Activated T-helper 2 cell treated with anti-CD3 and anti-CD28 coated beads, Interferon-gamma antibody, Interleukin-2, Interleukin-4, amounts not matched to agents 10 μg/mL and 5 μg/mL and 100 μg/mL, durations not matched to agents 14 hours and 24 hours and 36 hours (primary cell): ENCODE results near the gene SERPINB6. TPM values are rescaled to one million over a fixed set of nuclear protein-coding genes. Genes with fewer than 3 reads are reported as not detected.

Experiments
- DNase-seq: peaks from one replicate; pipeline ENCODE4 v3.0.0; 2021; ENCODE audit warnings: low spot score
- H3K27ac Mint-ChIP-seq: one replicate; pipeline ENCODE4 v1.8.0; 2021; ENCODE audit warnings: mixed read lengths
- H3K27me3 Mint-ChIP-seq: one replicate; pipeline ENCODE4 v1.8.0; 2021; ENCODE audit warnings: low read depth, mixed read lengths
- H3K36me3 Mint-ChIP-seq: one replicate; pipeline ENCODE4 v1.8.0; 2021; ENCODE audit warnings: low read depth, mixed read lengths
- H3K4me1 Mint-ChIP-seq: one replicate; pipeline ENCODE4 v1.8.0; 2021; ENCODE audit warnings: low read depth, mixed read lengths
- H3K4me3 Mint-ChIP-seq: one replicate; pipeline ENCODE4 v1.8.0; 2021; ENCODE audit warnings: low read depth, mild to moderate bottlenecking, moderate library complexity, mixed read lengths
- H3K9me3 Mint-ChIP-seq: one replicate; pipeline ENCODE4 v1.8.0; 2021; ENCODE audit warnings: mixed read lengths
- intact Hi-C: fragments of 100-400 bp; cut with micrococcal nuclease; formaldehyde crosslinking; loops from one replicate; pipeline ENCODE4 v1.15.1; 2023
- total RNA-seq: library from RNA; stranded (reverse); gene quantifications from 2 replicates; pipeline ENCODE4 v1.2.3, GENCODE V29; 2022

SERPINB6 gene
- total RNA-seq, 1 donor from 2014 or later = 72.0 TPM

DNA sequence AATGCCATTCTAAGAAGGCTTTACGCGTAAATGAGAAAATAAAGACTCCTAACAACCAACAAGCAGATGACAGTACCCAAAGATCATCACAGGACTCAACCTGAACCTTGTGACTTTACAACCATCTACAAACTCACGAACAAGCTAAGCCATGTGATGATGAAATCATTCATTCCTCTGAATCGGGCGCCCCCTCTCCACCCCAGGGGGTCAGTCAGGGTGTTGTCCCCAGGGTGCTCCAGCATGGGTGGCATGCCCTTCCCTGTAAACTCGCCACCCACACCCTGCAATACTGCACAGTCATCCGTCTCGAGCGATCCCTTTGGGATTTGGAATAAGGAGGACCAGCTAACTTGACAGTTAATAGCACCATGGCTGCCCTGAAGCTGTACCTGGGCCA lies 12.6 kb downstream of the SERPINB6 start:
- peaks cover 10% of the 10 kb centered on the region for H3K36me3 Mint-ChIP-seq
- no peak for DNase-seq
- H3K27me3 Mint-ChIP-seq = no peaks in the 10 kb centered on the region
- H3K4me3 Mint-ChIP-seq = no peak overlapping the region
- intact Hi-C loops = no loop called here
- no peak overlapping the region for H3K27ac Mint-ChIP-seq
- H3K9me3 Mint-ChIP-seq = no peaks in the 10 kb centered on the region
- peaks cover 2% of the 10 kb centered on the region for H3K4me1 Mint-ChIP-seq

GRCh38 chr6:2958331-2958711 lies 13.0 kb downstream of the SERPINB6 start:
- no peaks in the 10 kb centered on the region for H3K27me3 Mint-ChIP-seq
- H3K36me3 Mint-ChIP-seq = peaks cover 10% of the 10 kb centered on the region
- peaks cover 3% of the 10 kb centered on the region for H3K4me1 Mint-ChIP-seq
- no peak overlapping the region for H3K27ac Mint-ChIP-seq
- no peaks in the 10 kb centered on the region for H3K9me3 Mint-ChIP-seq
- intact Hi-C loops = no loop called here
- DNase-seq = no peak
- no peak overlapping the region for H3K4me3 Mint-ChIP-seq

DNA sequence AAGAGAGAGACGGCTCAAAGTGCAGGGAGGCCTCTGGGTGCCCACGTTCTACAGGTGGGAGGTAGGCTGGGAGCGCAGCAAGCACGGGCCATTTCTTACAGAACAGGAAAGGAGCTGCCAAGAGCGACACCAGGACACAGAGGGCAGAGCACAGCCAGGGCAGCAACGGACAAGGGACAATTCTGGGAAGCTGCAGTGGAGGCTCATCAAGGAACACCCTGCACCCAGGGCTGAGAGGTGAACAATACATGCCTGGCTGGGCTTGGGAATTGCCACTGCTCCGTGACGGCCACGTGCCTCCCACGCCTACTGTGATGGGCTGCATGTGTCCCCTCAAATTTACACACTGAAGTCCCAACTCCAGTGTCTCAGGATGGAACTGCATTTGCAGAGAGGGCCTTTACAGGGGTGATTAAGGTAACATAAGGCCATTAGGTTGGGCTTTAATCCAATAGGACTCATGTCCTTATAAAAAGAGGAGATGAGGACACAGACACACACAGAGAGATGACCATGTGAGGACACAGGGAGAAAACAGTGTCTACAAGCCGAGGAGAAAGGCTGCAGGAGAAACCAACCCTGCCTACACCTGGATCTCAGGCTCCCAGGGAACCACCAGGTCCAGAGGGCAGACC lies 13.6 kb downstream of the SERPINB6 start:
- no peak overlapping the region for H3K4me3 Mint-ChIP-seq
- peaks cover 15% of the 10 kb centered on the region for H3K36me3 Mint-ChIP-seq
- intact Hi-C loops = no loop called here
- peaks cover 8% of the 10 kb centered on the region for H3K4me1 Mint-ChIP-seq
- DNase-seq = no peak
- no peak overlapping the region for H3K27ac Mint-ChIP-seq
- H3K9me3 Mint-ChIP-seq = no peaks in the 10 kb centered on the region
- H3K27me3 Mint-ChIP-seq = no peaks in the 10 kb centered on the region

DNA sequence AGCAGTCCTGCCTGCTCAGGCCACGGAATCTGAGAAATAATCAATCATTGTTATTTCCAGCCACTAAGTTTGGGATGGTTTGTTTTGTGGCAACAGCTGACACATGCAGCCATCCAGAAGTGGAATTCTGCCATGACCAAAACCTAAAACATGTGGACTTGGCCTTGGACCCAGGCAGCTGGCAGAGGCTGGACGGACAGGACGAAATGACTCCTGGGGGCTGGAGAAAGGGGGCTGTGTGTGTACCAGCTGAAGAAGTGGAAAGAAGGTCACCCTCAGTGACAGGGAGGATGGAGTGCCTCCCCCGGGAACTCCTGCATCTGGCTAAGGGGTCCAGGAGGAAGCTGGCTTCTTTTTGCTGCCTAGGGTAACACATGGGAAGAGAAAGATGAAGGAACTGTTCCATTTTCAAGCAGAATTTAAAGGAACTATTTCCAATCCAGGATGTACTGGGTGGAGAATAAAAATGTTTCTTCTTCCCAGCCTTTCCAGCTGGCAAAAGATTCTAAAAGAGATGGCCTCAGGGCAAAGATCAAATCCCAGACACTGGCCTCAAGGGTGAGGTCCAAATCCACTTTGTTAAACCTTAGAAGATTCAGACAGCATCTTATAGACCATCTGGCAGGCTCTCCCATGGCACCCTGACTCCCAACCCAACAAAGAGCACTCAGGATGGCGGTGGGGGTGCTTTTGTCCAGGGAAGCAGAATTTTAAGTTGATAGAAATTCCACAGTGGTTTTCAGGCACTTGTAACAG lies 14.3 kb downstream of the SERPINB6 start:
- intact Hi-C loops = no loop called here
- H3K4me3 Mint-ChIP-seq = no peak overlapping the region
- peaks cover 12% of the 10 kb centered on the region for H3K4me1 Mint-ChIP-seq
- no peaks in the 10 kb centered on the region for H3K9me3 Mint-ChIP-seq
- peaks cover 20% of the 10 kb centered on the region for H3K36me3 Mint-ChIP-seq
- no peaks in the 10 kb centered on the region for H3K27me3 Mint-ChIP-seq
- no peak overlapping the region for H3K27ac Mint-ChIP-seq
- DNase-seq = no peak

DNA sequence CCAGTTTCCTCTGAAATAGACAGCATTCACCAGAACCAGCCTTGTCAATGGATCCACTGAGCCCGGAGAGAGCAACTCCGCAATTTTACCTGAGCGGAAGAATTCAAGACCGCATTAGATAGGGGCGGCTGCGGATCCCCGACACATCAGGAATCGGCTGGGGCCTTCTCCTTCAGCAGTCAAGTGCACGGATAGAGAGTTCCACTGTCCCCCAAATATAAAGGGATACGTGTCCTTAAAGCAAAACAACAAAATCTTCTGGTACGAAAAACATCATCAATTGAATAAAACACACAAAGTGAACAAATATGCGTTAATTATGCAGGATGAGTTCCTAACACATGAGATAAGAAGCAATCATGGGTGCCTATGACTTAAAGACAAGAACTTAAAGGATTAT lies 18.3 kb downstream of the SERPINB6 start:
- no peak overlapping the region for H3K27ac Mint-ChIP-seq
- H3K27me3 Mint-ChIP-seq = no peaks in the 10 kb centered on the region
- intact Hi-C loops = no loop called here
- DNase-seq = no peak
- peaks cover 32% of the 10 kb centered on the region for H3K36me3 Mint-ChIP-seq
- H3K4me3 Mint-ChIP-seq = no peak overlapping the region
- no peaks in the 10 kb centered on the region for H3K9me3 Mint-ChIP-seq
- H3K4me1 Mint-ChIP-seq = peaks cover 19% of the 10 kb centered on the region

DNA sequence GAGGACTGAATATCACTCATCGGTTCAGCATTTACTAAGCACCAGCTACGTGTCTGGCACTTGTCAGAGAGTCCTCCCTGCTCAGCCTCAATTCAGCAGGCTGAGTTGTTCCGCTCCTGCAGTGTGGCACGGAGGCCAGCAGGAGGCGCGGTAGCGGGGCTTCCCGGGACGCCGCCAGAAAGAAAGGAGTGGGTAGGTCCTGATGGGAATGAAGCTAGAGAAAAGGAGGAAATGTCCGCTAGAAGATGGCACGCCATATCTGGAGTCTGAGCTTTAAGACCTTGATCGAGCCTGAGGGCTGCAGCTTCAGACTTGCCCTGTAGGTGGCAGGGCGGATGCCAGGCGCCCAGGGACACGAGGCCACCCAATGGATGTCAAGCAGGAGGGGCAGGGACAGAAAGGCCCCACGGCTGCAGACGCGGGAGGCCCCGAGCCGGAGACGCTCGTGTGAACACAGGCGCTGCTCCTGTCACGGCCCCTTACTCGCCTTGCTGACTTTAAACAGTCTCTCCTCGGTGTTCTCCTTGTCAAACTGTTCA lies 18.7 kb downstream of the SERPINB6 start:
- Mint-ChIP-seq H3K4me3 (peak overlapping the region; percentile 57), H3K27ac (peak overlapping the region; percentile 86), H3K36me3 (peaks cover 36% of the 10 kb centered on the region), H3K9me3 (no peaks in the 10 kb centered on the region), H3K27me3 (no peaks in the 10 kb centered on the region), H3K4me1 (peaks cover 19% of the 10 kb centered on the region)
- intact Hi-C loops = loop anchor here (1.0 kb wide), 3 partner anchors 12 to 37 kb away; no protein-coding TSS in a partner anchor
- peak; percentile 53 for DNase-seq

- Mint-ChIP-seq H3K27ac (peak overlapping the region; percentile 14), H3K27me3 (no peaks in the 10 kb centered on the region), H3K4me1 (peaks cover 19% of the 10 kb centered on the region), H3K4me3 (no peak overlapping the region), H3K9me3 (no peaks in the 10 kb centered on the region), H3K36me3 (peaks cover 37% of the 10 kb centered on the region)
- intact Hi-C loops = loop anchor here (1.0 kb wide), 3 partner anchors 11 to 38 kb away; no protein-coding TSS in a partner anchor
- no peak for DNase-seq
Observed at GRCh38 chr6:2951728-2952127, 19.6 kb downstream of the SERPINB6 start.

GRCh38 chr6:2950713-2951112 lies 20.7 kb downstream of the SERPINB6 start:
- Mint-ChIP-seq H3K4me3 (no peak overlapping the region), H3K27me3 (no peaks in the 10 kb centered on the region), H3K27ac (no peak overlapping the region), H3K4me1 (peaks cover 19% of the 10 kb centered on the region), H3K9me3 (no peaks in the 10 kb centered on the region), H3K36me3 (peaks cover 37% of the 10 kb centered on the region)
- intact Hi-C loops = no loop called here
- DNase-seq = no peak

DNA sequence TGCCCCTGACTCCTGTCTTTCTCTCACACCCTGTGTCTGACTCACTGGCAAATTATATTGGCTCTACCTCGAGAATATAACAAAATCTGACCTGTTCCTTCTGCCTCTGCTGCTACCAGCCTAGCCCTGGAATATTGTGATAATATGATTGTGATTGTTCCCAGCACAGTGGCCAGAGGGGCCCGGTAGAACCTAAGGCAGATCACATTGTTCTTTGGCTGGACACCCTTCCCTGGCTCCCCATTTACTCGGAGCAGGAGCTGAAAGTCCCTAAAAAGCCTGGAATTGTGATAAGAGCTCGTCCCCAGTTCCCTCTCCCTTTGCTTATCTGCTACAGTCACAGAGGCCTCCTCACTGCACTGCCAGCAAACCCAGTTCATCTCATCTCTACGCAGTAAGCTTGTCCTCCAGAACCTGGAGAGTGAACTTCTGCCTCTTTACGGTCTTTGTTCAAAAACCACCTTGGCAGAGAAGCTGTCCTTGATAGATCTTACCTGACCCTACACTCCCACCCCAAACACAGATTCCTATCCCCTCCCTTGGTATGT lies 21.8 kb downstream of the SERPINB6 start:
- Mint-ChIP-seq H3K4me1 (peaks cover 19% of the 10 kb centered on the region), H3K27ac (no peak overlapping the region), H3K36me3 (peaks cover 39% of the 10 kb centered on the region), H3K27me3 (no peaks in the 10 kb centered on the region), H3K9me3 (no peaks in the 10 kb centered on the region), H3K4me3 (no peak overlapping the region)
- no peak for DNase-seq
- intact Hi-C loops = no loop called here

DNA sequence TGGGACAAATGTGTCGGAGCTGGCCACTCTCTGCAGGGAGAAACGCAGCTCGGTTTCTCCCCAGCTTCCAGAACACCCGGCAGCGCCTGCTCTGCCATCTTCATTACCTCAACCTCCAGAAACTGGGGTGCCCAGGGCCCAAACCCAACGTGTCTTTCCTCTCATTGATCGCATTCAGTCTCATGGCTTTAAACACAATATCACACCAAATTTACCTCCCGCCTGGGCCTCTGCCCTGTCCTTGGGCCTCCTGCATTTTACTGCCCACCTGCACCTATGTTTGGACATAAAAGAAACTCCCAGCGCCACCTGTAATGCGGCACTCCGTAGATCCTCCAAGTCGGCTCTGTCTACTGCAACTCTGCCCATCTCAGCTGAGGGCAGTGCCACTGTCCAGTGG lies 22.2 kb downstream of the SERPINB6 start:
- Mint-ChIP-seq H3K4me3 (no peak overlapping the region), H3K9me3 (no peaks in the 10 kb centered on the region), H3K27ac (no peak overlapping the region), H3K36me3 (peaks cover 34% of the 10 kb centered on the region), H3K4me1 (peaks cover 19% of the 10 kb centered on the region), H3K27me3 (no peaks in the 10 kb centered on the region)
- intact Hi-C loops = no loop called here
- no peak for DNase-seq

DNA sequence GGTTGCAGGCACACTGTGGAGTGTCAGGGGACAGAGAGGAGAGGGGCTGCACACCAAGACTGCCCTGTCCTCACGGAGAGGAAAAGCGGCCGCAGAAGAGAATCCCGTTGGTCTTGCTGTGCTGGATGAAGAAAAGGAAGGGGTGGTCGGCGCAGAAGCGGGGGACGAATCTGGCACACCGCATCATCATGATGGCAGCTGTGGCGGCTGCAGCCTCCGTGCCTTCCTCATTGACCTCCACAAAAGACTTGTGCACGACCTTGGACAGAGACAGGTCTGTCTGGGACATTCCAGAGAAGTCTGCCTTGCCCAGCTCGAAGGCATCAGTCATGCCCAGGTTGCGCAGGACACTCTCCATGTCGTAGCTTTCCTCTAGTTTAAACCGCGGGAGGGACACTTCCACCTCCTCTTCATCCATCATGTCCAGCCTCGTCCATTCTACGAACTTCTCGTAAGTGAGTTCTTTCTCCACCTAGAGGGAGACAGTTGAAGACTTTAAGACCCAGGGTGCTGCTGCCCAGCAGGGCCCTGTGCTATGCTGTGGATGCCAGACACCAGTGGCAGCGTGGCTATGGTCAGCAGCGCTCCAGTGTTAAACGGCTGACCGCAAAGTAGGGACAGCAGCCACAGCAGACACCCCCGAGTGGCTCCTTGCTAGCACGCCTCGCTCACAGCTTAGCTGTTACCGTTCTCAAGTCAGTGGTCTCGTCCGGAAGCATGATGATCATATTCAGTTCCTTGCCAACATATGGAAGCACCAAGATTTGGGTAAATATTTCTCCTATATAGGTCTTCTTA lies 22.9 kb downstream of the SERPINB6 start:
- Mint-ChIP-seq H3K9me3 (no peaks in the 10 kb centered on the region), H3K27ac (no peak overlapping the region)
- intact Hi-C loops = no loop called here

GRCh38 chr6:2947445-2947844 lies 23.9 kb downstream of the SERPINB6 start:
- H3K4me1 Mint-ChIP-seq = peaks cover 19% of the 10 kb centered on the region
- peaks cover 33% of the 10 kb centered on the region for H3K36me3 Mint-ChIP-seq
- H3K9me3 Mint-ChIP-seq = peaks cover 4% of the 10 kb centered on the region
- no peaks in the 10 kb centered on the region for H3K27me3 Mint-ChIP-seq
- no peak overlapping the region for H3K27ac Mint-ChIP-seq
- no peak for DNase-seq
- intact Hi-C loops = no loop called here
- H3K4me3 Mint-ChIP-seq = no peak overlapping the region

More for the DNA sequence above, 22.9 kb downstream of the SERPINB6 start:
- H3K4me3 Mint-ChIP-seq = no peak overlapping the region
- peaks cover 20% of the 10 kb centered on the region for H3K4me1 Mint-ChIP-seq
- DNase-seq = no peak
- H3K36me3 Mint-ChIP-seq = peaks cover 33% of the 10 kb centered on the region
- no peaks in the 10 kb centered on the region for H3K27me3 Mint-ChIP-seq
